GM12872 (cell line): Measurements from ENCODE around the gene PLCL1.

Experiments
- TF ChIP-seq, protein P1 (sequence below): IDR thresholded peaks from 3 replicates; pipeline ENCODE4 v1.5.1; 2011; ENCODE audit warnings: low read depth, mild to moderate bottlenecking, low read length, moderate library complexity; ENCODE audit not compliant: insufficient read depth

PLCL1 gene

GRCh38 chr2:197929008-197929885, 124.9 kb downstream of the PLCL1 start:
- TF ChIP-seq, protein P1, sequence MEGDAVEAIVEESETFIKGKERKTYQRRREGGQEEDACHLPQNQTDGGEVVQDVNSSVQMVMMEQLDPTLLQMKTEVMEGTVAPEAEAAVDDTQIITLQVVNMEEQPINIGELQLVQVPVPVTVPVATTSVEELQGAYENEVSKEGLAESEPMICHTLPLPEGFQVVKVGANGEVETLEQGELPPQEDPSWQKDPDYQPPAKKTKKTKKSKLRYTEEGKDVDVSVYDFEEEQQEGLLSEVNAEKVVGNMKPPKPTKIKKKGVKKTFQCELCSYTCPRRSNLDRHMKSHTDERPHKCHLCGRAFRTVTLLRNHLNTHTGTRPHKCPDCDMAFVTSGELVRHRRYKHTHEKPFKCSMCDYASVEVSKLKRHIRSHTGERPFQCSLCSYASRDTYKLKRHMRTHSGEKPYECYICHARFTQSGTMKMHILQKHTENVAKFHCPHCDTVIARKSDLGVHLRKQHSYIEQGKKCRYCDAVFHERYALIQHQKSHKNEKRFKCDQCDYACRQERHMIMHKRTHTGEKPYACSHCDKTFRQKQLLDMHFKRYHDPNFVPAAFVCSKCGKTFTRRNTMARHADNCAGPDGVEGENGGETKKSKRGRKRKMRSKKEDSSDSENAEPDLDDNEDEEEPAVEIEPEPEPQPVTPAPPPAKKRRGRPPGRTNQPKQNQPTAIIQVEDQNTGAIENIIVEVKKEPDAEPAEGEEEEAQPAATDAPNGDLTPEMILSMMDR: no peak

- TF ChIP-seq, protein P1: no peak
Measured at GRCh38 chr2:197929886-197930227, 125.5 kb downstream of the PLCL1 start.

- TF ChIP-seq, protein P1: no peak
Measured at GRCh38 chr2:197930570-197931278, 126.3 kb downstream of the PLCL1 start.

GRCh38 chr2:197931661-197932312, 127.4 kb downstream of the PLCL1 start:
- TF ChIP-seq, protein P1: no peak

GRCh38 chr2:197932374-197932773, 128.0 kb downstream of the PLCL1 start:
- TF ChIP-seq, protein P1: no peak

DNA sequence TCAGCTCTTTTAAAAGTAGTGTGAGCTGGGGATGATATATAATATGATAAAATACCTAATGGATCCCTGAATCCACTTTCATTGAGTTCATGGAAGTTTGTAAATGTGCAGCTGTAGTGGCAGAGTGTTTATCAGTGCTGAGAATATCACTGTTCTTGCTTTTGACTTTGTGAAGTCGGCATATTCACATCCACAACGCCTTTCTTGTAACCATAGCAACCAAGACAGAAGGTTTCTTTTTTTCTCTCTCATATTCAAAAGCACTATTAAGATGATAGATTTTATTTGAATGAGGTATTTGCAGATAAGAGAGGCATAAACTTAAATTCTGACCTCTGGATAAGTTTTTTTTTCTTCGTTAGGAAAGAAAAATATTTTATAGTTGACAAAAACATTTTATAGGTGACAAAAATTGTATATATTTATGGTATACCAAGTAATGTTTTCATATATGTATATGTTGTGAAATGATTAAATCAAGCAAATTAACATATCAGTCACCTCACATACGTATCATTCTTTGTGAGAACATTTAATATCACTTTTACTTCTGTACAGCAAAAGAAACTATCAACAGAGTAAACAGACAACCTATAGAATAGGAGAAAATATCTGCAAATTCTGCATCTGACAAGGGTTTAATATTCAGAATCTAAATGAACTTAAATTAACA, 130.0 kb downstream of the PLCL1 start:
- TF ChIP-seq, protein P1: no peak

- TF ChIP-seq, protein P1: no peak
Measured at GRCh38 chr2:197934934-197935289, 130.5 kb downstream of the PLCL1 start.
